H1 (cell line): ENCODE measurements around the gene ALOX12. TPM values are rescaled to one million over a fixed set of nuclear protein-coding genes. Genes with fewer than 3 reads are reported as not detected.

Experiments used
- ASH2L ChIP-seq: fragments of 200-600, 300-600 bp; sonication (generic); IDR thresholded peaks from one replicate; pipeline ENCODE4 v1.7.1; 2017; ENCODE audit warnings: low read length
- CBX5 ChIP-seq: fragments of 300-800, 300-1000 bp; sonication (generic); IDR thresholded peaks from 2 replicates; pipeline ENCODE4 v1.7.1; 2016; ENCODE audit warnings: antibody characterized with exemption, low read length, low read depth
- CBX8 ChIP-seq: fragments of 300-800, 300-1000 bp; sonication (generic); IDR thresholded peaks from 2 replicates; pipeline ENCODE4 v1.7.1; 2016; ENCODE audit warnings: low read depth, low read length, borderline replicate concordance
- CHD2 ChIP-seq: IDR thresholded peaks from 2 replicates; pipeline ENCODE4 v1.6.1; 2012; ENCODE audit warnings: low read length, improper control_type of control experiment
- CREB1 ChIP-seq: IDR thresholded peaks from 2 replicates; pipeline ENCODE4 v1.6.1; 2012; ENCODE audit warnings: inconsistent platforms
- EGR1 ChIP-seq: IDR thresholded peaks from 2 replicates; pipeline ENCODE4 v1.6.1; 2011; ENCODE audit warnings: low read depth, low read length, borderline replicate concordance
- EP300 ChIP-seq, 2 experiments: IDR thresholded peaks; 1 replicate in 1 of 2; 2 replicates in 1 of 2; pipeline ENCODE4 v1.6.1; 2011 to 2012; ENCODE audit warnings: low read depth in 2 of 2, low read length in 2 of 2, mild to moderate bottlenecking in 2 of 2, borderline replicate concordance in 1 of 2, inconsistent platforms in 1 of 2, moderate library complexity in 1 of 2
- JUND ChIP-seq: IDR thresholded peaks from 2 replicates; pipeline ENCODE4 v1.6.1; 2011; ENCODE audit warnings: mild to moderate bottlenecking, improper control_type of control experiment, low read length
- MAFK ChIP-seq: IDR thresholded peaks from 2 replicates; pipeline ENCODE4 v1.6.1; 2012; ENCODE audit warnings: low read depth, mild to moderate bottlenecking, improper control_type of control experiment, low read length
- POLR2A ChIP-seq, 2 experiments: IDR thresholded peaks; 1 replicate in 1 of 2; 2 replicates in 1 of 2; pipeline ENCODE4 v1.6.1; 2011; ENCODE audit warnings: low read depth in 2 of 2, low read length in 2 of 2, mild to moderate bottlenecking in 2 of 2; ENCODE audit errors: control extremely low read depth in 1 of 2
- POLR2AphosphoS5 ChIP-seq: IDR thresholded peaks from 2 replicates; pipeline ENCODE4 v1.6.1; 2011; ENCODE audit warnings: low read depth, low read length
- SIX5 ChIP-seq: IDR thresholded peaks from 2 replicates; pipeline ENCODE4 v1.6.1; 2011; ENCODE audit warnings: mild to moderate bottlenecking, low read depth, low read length
- SP1 ChIP-seq: IDR thresholded peaks from 2 replicates; pipeline ENCODE4 v1.6.1; 2011; ENCODE audit warnings: low read depth, low read length
- SRF ChIP-seq: IDR thresholded peaks from 2 replicates; pipeline ENCODE4 v1.6.1; 2011; ENCODE audit warnings: mild to moderate bottlenecking, low read depth, low read length, moderate library complexity
- USF2 ChIP-seq: IDR thresholded peaks from 2 replicates; pipeline ENCODE4 v1.6.1; 2011; ENCODE audit warnings: low read length, improper control_type of control experiment
- YY1 ChIP-seq: IDR thresholded peaks from 2 replicates; pipeline ENCODE4 v1.6.1; 2011; ENCODE audit warnings: low read depth, mild to moderate bottlenecking, low read length
- polyA plus RNA-seq, 7 experiments: library from polyadenylated mRNA; depleted of rRNA in 3 of 7; stranded (reverse) in 5 of 7; unstranded in 2 of 7; fragments of >200 nt in 5 of 7; fragments of 200-250 nt in 2 of 7; gene quantifications; 1 replicate in 5 of 7; 2 replicates in 1 of 7; 4 replicates in 1 of 7; pipeline versions ENCODE4 v1.2.1 to v1.2.3, GENCODE V29; 2011 to 2013; ENCODE audit warnings: missing spikeins in 2 of 7, mixed read lengths in 2 of 7
- total RNA-seq: library from RNA; stranded (reverse); fragmentation: NEBNext Ultra II Directional; extraction: Animal tissue kit (Norgen Biotek cat#: 25700); gene quantifications from 2 replicates; pipeline ENCODE4 v1.2.1, GENCODE V29; 2021

The ALOX12 gene
- total and polyA plus RNA-seq, 2 of the 8 experiments (the other 6 are each of a cell fraction or from before 2014, with no cell fraction given) = 1.4 to 2.0 TPM

DNA sequence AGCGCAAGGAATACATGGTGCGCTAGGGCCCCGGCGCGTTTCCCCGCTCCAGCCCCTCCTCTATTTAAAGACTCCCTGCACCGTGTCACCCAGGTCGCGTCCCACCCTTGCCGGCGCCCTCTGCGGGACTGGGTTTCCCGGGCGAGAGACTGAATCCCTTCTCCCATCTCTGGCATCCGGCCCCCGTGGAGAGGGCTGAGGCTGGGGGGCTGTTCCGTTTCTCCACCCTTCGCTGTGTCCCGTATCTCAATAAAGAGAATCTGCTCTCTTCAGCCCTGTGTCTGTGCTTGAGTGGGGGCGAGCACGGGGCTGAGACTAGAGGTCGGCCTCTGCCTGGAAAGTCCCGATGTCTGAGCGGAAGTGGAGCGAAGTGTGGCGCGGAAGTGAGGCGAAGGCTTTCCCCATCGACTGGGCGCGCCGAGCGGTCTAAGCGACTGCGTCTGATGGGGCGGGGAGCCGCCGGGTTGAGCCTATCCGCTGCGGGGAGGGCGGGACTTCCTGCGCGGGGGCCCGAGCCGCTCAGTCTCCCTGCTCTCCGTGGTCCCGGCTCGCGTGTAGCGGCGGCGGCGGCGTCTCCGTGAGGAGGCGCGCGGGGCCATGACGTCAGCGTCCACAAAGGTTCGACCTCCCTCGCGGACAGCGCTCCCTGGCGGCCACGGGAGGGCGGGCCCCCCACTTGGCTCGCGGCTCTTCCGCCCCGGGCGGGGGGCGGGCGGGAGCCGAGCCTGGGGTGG lies 18.6 kb downstream of the ALOX12 start (continued):
- TF ChIP-seq SRF (no peak), EP300 (IDR thresholded peaks at IDR 0.05; ENCODE audit: borderline replicate concordance in 1 of 2, low read depth in 2 of 2, low read length in 2 of 2) (0 out of 3 replicates have a peak, but pooled peaks of 1 of the 2 experiments have one; percentile 9), SP1 (no peak), POLR2AphosphoS5 (peak; percentile 80), CHD2 (no peak), SIX5 (no peak), JUND (peak; percentile 84), MAFK (no peak), EGR1 (0 out of 2 replicates have a peak, but pooled peaks have one; percentile 20), CBX5 (no peak), YY1 (no peak), USF2 (no peak), CREB1 (peak; percentile 91), POLR2A (IDR thresholded peaks at IDR 0.05; ENCODE audit: control extremely low read depth in 1 of 2, low read depth in 2 of 2, low read length in 2 of 2) (peak in 1 of 2 experiments; percentile 55; a peak in 2 of 3 replicates), ASH2L (no peak), CBX8 (no peak)
